Measurements from ENCODE around the gene GOLGA3. TPM values are rescaled to one million over a fixed set of nuclear protein-coding genes. Genes with fewer than 3 reads are reported as not detected.
"Not testable (repeated sequence)": the region's sequence is repeated elsewhere in the genome, so short reads cannot be mapped to it uniquely, and the experiment has no call there.

Gene GOLGA3
- total RNA-seq, 2 donors from 2014 or later = 70.3 to 96.5 TPM

- Histone ChIP-seq H3K36me3 (peaks cover 23% of the 10 kb centered on the region), H3K9ac (ENCODE audit: low read depth in 2 of 2, low read length in 2 of 2) (no peak overlapping the region), H3K27ac (no peak overlapping the region), H3K9me3 (no peaks in the 10 kb centered on the region), H3K27me3 (no peaks in the 10 kb centered on the region), H3K4me3 (no peak overlapping the region), H3K4me1 (no peaks in the 10 kb centered on the region)
- no peak for DNase-seq
- intact Hi-C loops (cut with DNase I) = no loop called here
- TF ChIP-seq, protein P1, sequence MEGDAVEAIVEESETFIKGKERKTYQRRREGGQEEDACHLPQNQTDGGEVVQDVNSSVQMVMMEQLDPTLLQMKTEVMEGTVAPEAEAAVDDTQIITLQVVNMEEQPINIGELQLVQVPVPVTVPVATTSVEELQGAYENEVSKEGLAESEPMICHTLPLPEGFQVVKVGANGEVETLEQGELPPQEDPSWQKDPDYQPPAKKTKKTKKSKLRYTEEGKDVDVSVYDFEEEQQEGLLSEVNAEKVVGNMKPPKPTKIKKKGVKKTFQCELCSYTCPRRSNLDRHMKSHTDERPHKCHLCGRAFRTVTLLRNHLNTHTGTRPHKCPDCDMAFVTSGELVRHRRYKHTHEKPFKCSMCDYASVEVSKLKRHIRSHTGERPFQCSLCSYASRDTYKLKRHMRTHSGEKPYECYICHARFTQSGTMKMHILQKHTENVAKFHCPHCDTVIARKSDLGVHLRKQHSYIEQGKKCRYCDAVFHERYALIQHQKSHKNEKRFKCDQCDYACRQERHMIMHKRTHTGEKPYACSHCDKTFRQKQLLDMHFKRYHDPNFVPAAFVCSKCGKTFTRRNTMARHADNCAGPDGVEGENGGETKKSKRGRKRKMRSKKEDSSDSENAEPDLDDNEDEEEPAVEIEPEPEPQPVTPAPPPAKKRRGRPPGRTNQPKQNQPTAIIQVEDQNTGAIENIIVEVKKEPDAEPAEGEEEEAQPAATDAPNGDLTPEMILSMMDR (IDR thresholded peaks at IDR 0.05) = no peak
Observed at GRCh38 chr12:132812631-132813305, 15.9 kb downstream of the GOLGA3 start.

DNA sequence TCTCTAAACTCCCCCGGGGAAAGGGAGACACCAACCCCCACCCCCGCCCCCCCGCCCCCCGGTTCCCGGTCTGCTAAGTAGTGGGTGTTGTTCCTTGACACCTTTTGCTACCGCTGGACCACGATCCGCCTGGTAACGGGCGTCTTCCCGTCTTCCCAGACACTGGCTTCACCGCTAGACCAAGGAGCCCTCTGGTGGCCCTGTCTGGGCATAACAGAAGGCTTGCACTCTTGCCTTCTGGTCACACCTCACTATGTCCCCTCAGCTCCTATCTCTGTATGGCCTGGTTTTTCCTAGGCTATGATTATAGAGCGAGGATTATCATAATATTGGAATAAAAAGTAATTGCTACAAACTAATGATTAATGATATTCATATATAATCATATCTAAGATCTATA, 19.3 kb downstream of the GOLGA3 start:
- DNase-seq = not testable (repeated sequence)

DNA sequence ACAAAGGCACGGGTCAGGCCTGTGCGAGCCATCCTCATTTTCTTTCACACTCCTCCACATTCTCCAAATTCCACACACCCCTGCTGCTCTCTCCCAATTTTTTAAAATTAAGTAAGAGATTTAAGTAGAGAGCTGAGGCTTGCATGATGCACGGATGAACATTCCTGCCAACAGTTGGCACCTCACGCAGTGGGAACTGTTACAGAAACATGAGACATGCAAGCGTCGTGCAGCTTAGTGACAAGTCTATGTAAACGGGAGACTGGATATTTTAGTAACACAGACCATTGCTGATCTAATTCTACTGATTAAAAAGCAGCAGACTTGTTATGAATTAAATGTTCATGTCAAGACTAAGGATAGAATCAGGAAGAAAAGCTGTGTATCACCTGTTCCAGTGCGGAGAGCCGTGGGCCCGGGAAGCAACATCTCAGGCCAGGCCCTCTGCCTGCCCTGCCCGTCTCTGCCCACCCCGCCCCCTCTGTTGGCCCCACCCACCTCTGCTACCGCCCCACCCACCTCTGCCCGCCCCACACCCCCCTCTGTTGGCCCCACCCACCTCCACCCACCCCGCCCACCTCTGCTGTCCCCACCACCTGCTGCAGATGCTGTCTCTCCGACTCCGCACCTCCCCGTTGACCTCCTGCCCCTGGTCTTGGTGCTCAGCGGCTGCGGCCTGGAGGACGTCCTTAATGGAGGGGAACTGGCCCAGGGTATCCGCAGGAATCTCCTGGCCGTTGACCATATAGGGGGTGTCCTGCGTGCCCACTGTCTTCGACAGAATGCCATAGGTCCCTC, 21.2 kb downstream of the GOLGA3 start:
- H3K36me3 ChIP-seq = peaks cover 29% of the 10 kb centered on the region
- H3K9ac ChIP-seq (ENCODE audit: low read depth in 2 of 2, low read length in 2 of 2) = no peak overlapping the region
- no peaks in the 10 kb centered on the region for H3K4me1 ChIP-seq
- H3K27me3 ChIP-seq = no peaks in the 10 kb centered on the region
- no peak for DNase-seq
- intact Hi-C loops (cut with DNase I) = no loop called here
- H3K9me3 ChIP-seq = no peaks in the 10 kb centered on the region
- no peak overlapping the region for H3K4me3 ChIP-seq
- TF ChIP-seq, protein P1 (IDR thresholded peaks at IDR 0.05) = no peak
- no peak overlapping the region for H3K27ac ChIP-seq

More for the DNA sequence above, 19.3 kb downstream of the GOLGA3 start:
- H3K27ac ChIP-seq; H3K4me3 ChIP-seq; H3K9me3 ChIP-seq; H3K27me3 ChIP-seq; H3K4me1 ChIP-seq; intact Hi-C loops (cut with DNase I); H3K9ac ChIP-seq (ENCODE audit: low read depth in 2 of 2, low read length in 2 of 2): not testable (repeated sequence)
- peaks cover 25% of the 10 kb centered on the region for H3K36me3 ChIP-seq

DNA sequence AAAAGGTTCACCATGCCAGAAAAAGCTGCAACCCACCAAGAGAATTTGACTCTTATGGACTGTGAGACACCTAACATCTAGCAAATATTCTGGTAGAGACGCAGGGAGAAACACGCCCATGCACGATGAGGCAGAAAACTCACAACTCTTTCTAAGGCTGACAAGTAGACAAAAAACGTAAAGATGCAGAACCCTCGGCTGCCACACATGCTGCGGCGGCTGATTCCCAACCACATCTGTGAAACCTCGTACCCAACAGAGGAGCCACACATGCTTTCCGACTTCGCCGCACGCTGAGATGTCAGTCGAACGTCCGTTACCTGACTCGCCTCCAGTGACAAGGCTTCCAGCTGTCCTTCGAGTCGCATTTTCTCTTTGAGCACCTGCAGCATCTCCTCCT, 21.8 kb downstream of the GOLGA3 start:
- TF ChIP-seq, protein P1 (IDR thresholded peaks at IDR 0.05) = no peak
- intact Hi-C loops (cut with DNase I) = no loop called here
- no peaks in the 10 kb centered on the region for H3K4me1 ChIP-seq
- no peaks in the 10 kb centered on the region for H3K27me3 ChIP-seq
- no peak for DNase-seq
- peaks cover 31% of the 10 kb centered on the region for H3K36me3 ChIP-seq
- H3K4me3 ChIP-seq = no peak overlapping the region
- no peak overlapping the region for H3K9ac ChIP-seq (ENCODE audit: low read depth in 2 of 2, low read length in 2 of 2)
- H3K27ac ChIP-seq = no peak overlapping the region
- no peaks in the 10 kb centered on the region for H3K9me3 ChIP-seq

DNA sequence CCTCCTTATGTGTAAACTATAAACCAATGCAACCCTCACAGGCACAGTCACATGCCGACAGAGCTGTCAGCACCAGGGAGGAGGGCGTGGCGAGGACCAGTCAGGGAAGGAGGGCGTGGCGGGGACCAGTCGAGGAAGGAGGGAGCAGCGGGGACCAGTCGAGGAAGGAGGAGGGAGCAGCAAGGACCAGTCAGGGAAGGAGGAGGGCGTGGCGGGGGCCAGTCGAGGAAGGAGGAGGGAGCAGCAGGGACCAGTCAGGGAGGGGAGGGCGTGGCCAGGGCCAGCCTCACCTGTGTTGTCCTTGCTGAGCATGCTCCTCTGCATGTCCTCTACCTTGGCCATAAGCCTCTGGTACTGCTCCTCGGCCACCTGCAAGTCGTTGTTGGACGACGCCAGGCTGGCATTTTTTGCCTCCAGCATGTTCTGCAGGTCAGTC, 24.2 kb downstream of the GOLGA3 start:
- H3K27me3 ChIP-seq = no peaks in the 10 kb centered on the region
- no peak overlapping the region for H3K27ac ChIP-seq
- TF ChIP-seq, protein P1 (IDR thresholded peaks at IDR 0.05) = no peak
- H3K9ac ChIP-seq (ENCODE audit: low read depth in 2 of 2, low read length in 2 of 2) = no peak overlapping the region
- H3K36me3 ChIP-seq = peaks cover 41% of the 10 kb centered on the region
- DNase-seq = peak; percentile 85
- H3K4me1 ChIP-seq = no peaks in the 10 kb centered on the region
- no peaks in the 10 kb centered on the region for H3K9me3 ChIP-seq
- no peak overlapping the region for H3K4me3 ChIP-seq
- intact Hi-C loops (cut with DNase I) = no loop called here

DNA sequence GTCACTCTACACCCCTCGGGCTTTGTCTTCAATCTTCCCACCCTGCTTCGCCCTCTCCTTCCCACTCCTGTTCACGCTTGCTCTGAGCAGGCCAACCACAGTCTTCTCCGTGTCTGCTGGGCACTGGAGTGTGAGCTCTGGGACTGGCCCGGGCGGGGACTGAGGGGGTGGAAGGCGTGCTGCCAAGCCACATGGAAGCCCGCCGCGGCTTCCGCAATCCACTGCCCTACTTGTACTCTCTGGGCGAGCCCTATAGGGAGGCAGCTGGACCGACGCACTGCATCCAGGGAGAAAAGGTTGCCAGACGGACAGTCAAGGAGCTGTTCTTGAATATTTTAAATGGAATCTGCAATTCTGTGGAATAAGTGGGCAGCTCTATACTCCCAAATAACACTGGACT, 24.8 kb downstream of the GOLGA3 start:
- Histone ChIP-seq H3K4me3 (no peak overlapping the region), H3K27me3 (no peaks in the 10 kb centered on the region), H3K9ac (ENCODE audit: low read depth in 2 of 2, low read length in 2 of 2) (no peak overlapping the region), H3K9me3 (no peaks in the 10 kb centered on the region), H3K36me3 (peaks cover 41% of the 10 kb centered on the region), H3K27ac (no peak overlapping the region), H3K4me1 (no peaks in the 10 kb centered on the region)
- DNase-seq = no peak
- intact Hi-C loops (cut with DNase I) = no loop called here
- TF ChIP-seq, protein P1 (IDR thresholded peaks at IDR 0.05) = no peak
